Fibroblast of lung (primary cell): ENCODE data around the gene EYS.

Source experiments
- CTCF ChIP-seq, 2 donors: IDR thresholded peaks in 1 of 2; conservative IDR thresholded peaks in 1 of 2; 1 replicate in 1 of 2; 2 replicates in 1 of 2; pipeline ENCODE4 v1.5.1; 2011 to 2012; ENCODE audit warnings: low read length in 2 of 2, control low read depth in 1 of 2, inconsistent platforms in 1 of 2, low read depth in 1 of 2, mild to moderate bottlenecking in 1 of 2
- EZH2 ChIP-seq: IDR thresholded peaks from 2 replicates; pipeline ENCODE4 v1.5.1; 2012; ENCODE audit warnings: low read length, control low read depth, mild to moderate bottlenecking; ENCODE audit errors: missing control alignments

- TF ChIP-seq CTCF (conservative IDR thresholded peaks at IDR 0.05 in 1 of 2, IDR thresholded peaks at IDR 0.05 in 1 of 2; ENCODE audit: low read depth in 1 of 2, low read length in 2 of 2) (no peak), EZH2 (no peak)
Observed at GRCh38 chr6:64874776-64875175, 832.2 kb downstream of the EYS start.
